A549 (cell line): ENCODE measurements around the gene WHRN. TPM values are rescaled to one million over a fixed set of nuclear protein-coding genes. Genes with fewer than 3 reads are reported as not detected.
A peak's percentile ranks its signal among the peaks of the same experiment; 100 is the strongest.

Experiments
- ATAC-seq, 2 experiments: fragments of 200-7000 bp in 1 of 2; fragments of >200 bp in 1 of 2; cut with Nextera tagmentation in 1 of 2; cut with Tn5 transposase in 1 of 2; 3 replicates each; pipeline versions ENCODE4 v1.8.0 to v1.9.1; 2018 to 2020; ENCODE audit warnings: mild to moderate bottlenecking in 1 of 2, moderate library complexity in 1 of 2
- CTCF ChIA-PET: fragments of 300-600 bp; sonication (Branson Sonifier 250); formaldehyde crosslinking; extraction: SDS; loops from one replicate; lab custom pipeline; 2021; ENCODE audit warnings: antibody characterized with exemption, inconsistent platforms; lab: Yijun Ruan, JAX
- POLR2A ChIA-PET: fragments of 350-600 bp; formaldehyde crosslinking; extraction: SDS; loops from one replicate; lab custom pipeline; 2021; ENCODE audit warnings: antibody characterized with exemption, inconsistent platforms; lab: Yijun Ruan, JAX
- DNase-seq, 2 experiments: peaks; one replicate each; pipeline versions ENCODE4 v3.0.0 to v3.0.0-alpha.2; 2011 to 2016; ENCODE audit warnings: low read depth in 1 of 2, low spot score in 1 of 2
- FAIRE-seq: peaks from 2 replicates; lab custom pipeline; 2011; peaks lifted over from hg19 to GRCh38; lab: Jason Lieb, UNC
- H3K27ac ChIP-seq, 2 experiments: fragments of >200 bp; sonication (Bioruptor Twin); formaldehyde crosslinking; 3 replicates each; pipeline ENCODE4 v1.5.1; 2016 to 2017
- H3K4me1 ChIP-seq: fragments of >200 bp; sonication (Bioruptor Twin); formaldehyde crosslinking; 3 replicates; pipeline ENCODE4 v1.6.1; 2016
- H3K4me2 ChIP-seq: fragments of >200 bp; sonication (Bioruptor Twin); formaldehyde crosslinking; 3 replicates; pipeline ENCODE4 v1.6.1; 2016
- H3K4me3 ChIP-seq: fragments of >200 bp; sonication (Bioruptor Twin); formaldehyde crosslinking; 3 replicates; pipeline ENCODE4 v1.5.1; 2016
- H3K9me3 ChIP-seq: fragments of >200 bp; sonication (Bioruptor Twin); formaldehyde crosslinking; 3 replicates; pipeline ENCODE4 v1.6.1; 2016
- BCL3 ChIP-seq: fragments of >200 bp; sonication (Bioruptor Twin); formaldehyde crosslinking; IDR thresholded peaks from 3 replicates; pipeline ENCODE4 v1.6.1; 2016
- CBX2 ChIP-seq: fragments of 200-600 bp; sonication (generic); IDR thresholded peaks from 2 replicates; pipeline ENCODE4 v1.6.1; 2016; ENCODE audit warnings: low read depth, mild to moderate bottlenecking, borderline replicate concordance
- CEBPB ChIP-seq, 2 experiments: fragments of >200 bp in 1 of 2; sonication (Bioruptor Twin) in 1 of 2; formaldehyde crosslinking in 1 of 2; IDR thresholded peaks; 2 replicates each; pipeline ENCODE4 v1.6.1; 2012 to 2016
- CHD4 ChIP-seq: fragments of 200-600 bp; sonication (generic); IDR thresholded peaks from 2 replicates; pipeline ENCODE4 v1.6.1; 2016; ENCODE audit warnings: antibody characterized with exemption, mild to moderate bottlenecking, borderline replicate concordance
- ESRRA ChIP-seq: fragments of 150-350 bp; IDR thresholded peaks from 2 replicates; pipeline ENCODE4 v1.6.1; 2014; ENCODE audit warnings: mild to moderate bottlenecking, low read length, borderline replicate concordance
- FOSB ChIP-seq: fragments of 250-450 bp; sonication (Bioruptor Pico); IDR thresholded peaks from 2 replicates; pipeline ENCODE4 v1.5.0; 2020; ENCODE audit warnings: mild to moderate bottlenecking, moderate library complexity
- FOSL2 ChIP-seq, 2 experiments: fragments of 450-650 bp in 1 of 2; fragments of >200 bp in 1 of 2; sonication (Bioruptor Twin) in 1 of 2; formaldehyde crosslinking; IDR thresholded peaks; 2 replicates each; pipeline versions ENCODE4 v1.5.0 to v1.6.1; 2016 to 2020; ENCODE audit warnings: mild to moderate bottlenecking in 1 of 2, moderate library complexity in 1 of 2
- FOXS1 ChIP-seq: fragments of 250-450 bp; sonication (Bioruptor Pico); IDR thresholded peaks from 2 replicates; pipeline ENCODE4 v1.5.0; 2020; ENCODE audit warnings: mild to moderate bottlenecking, moderate library complexity
- GATA3 ChIP-seq: IDR thresholded peaks from 2 replicates; pipeline ENCODE4 v1.6.1; 2012; ENCODE audit warnings: borderline replicate concordance
- KDM1A ChIP-seq: fragments of 200-600 bp; sonication (generic); IDR thresholded peaks from 2 replicates; pipeline ENCODE4 v1.6.1; 2016; ENCODE audit warnings: low read depth, mild to moderate bottlenecking
- MAX ChIP-seq: IDR thresholded peaks from 2 replicates; pipeline ENCODE4 v1.6.1; 2012
- NFE2L2 ChIP-seq: fragments of 150-350 bp; conservative IDR thresholded peaks from 2 replicates; pipeline ENCODE4 v1.6.1; 2014; ENCODE audit warnings: low read length
- NPAS2 ChIP-seq: fragments of 250-450 bp; sonication (Bioruptor Pico); IDR thresholded peaks from 2 replicates; pipeline ENCODE4 v1.8.0; 2022; ENCODE audit warnings: mild to moderate bottlenecking, moderate library complexity, borderline replicate concordance
- PHF8 ChIP-seq: fragments of 200-600 bp; sonication (generic); IDR thresholded peaks from 2 replicates; pipeline ENCODE4 v1.6.1; 2016; ENCODE audit warnings: low read depth, mild to moderate bottlenecking, antibody characterized with exemption, moderate library complexity, borderline replicate concordance
- RCOR1 ChIP-seq: fragments of 150-350 bp; IDR thresholded peaks from 2 replicates; pipeline ENCODE4 v1.6.1; 2014; ENCODE audit warnings: antibody characterized with exemption, low read length, low read depth
- REST ChIP-seq: fragments of 200-600 bp; sonication (generic); IDR thresholded peaks from 2 replicates; pipeline ENCODE4 v1.6.1; 2016; ENCODE audit warnings: antibody characterized with exemption, mild to moderate bottlenecking, moderate library complexity
- SMC3 ChIP-seq: fragments of >200 bp; sonication (Bioruptor Twin); formaldehyde crosslinking; IDR thresholded peaks from 3 replicates; pipeline ENCODE4 v1.6.1; 2018; ENCODE audit warnings: inconsistent platforms
- SREBF2 ChIP-seq: fragments of 450-650 bp; IDR thresholded peaks from 2 replicates; pipeline ENCODE4 v1.6.1; 2014; ENCODE audit warnings: mild to moderate bottlenecking, moderate library complexity
- TFCP2L1 ChIP-seq: fragments of 250-450 bp; sonication (Bioruptor Pico); IDR thresholded peaks from 2 replicates; pipeline ENCODE4 v1.5.0; 2021; ENCODE audit warnings: mild to moderate bottlenecking
- USF2 ChIP-seq: fragments of 450-650 bp; IDR thresholded peaks from 2 replicates; pipeline ENCODE4 v1.6.1; 2014; ENCODE audit warnings: antibody characterized with exemption
- ZFP36 ChIP-seq: fragments of 450-650 bp; IDR thresholded peaks from 2 replicates; pipeline ENCODE4 v1.6.1; 2014; ENCODE audit warnings: borderline replicate concordance; ENCODE audit not compliant: partially characterized antibody
- ZSCAN20 ChIP-seq: fragments of 250-450 bp; sonication (Bioruptor Pico); IDR thresholded peaks from 2 replicates; pipeline ENCODE4 v1.8.0; 2022; ENCODE audit warnings: mild to moderate bottlenecking, moderate library complexity
- WGBS: methylation state at CpG from one replicate; pipeline ENCODE4 v1.1.6; 2017; ENCODE audit errors: missing lambda C conversion rate; 5-methylcytosine and 5-hydroxymethylcytosine counted together
- polyA plus RNA-seq, 4 experiments: library from polyadenylated mRNA; depleted of rRNA in 3 of 4; stranded (reverse); fragments of >200 nt; fragmentation: RNase III in 1 of 4; extraction: RNeasy Plus Mini Kit Qiagen cat#74134 plus additional on column Dnase treatment in 1 of 4; gene quantifications; 2 replicates in 3 of 4; 3 replicates in 1 of 4; pipeline ENCODE4 v1.2.3, GENCODE V29; 2011 to 2017

Gene WHRN
- polyA plus RNA-seq, 2 of the 4 experiments (the other 2 are of a cell fraction): 1.2 to 3.2 TPM

GRCh38 chr9:114484854-114485443 is 20.3 kb downstream of the WHRN start:
- no peak for FAIRE-seq

GRCh38 chr9:114484215-114484853 is 20.9 kb downstream of the WHRN start:
- DNase-seq (no peak), ATAC-seq (no peak), FAIRE-seq (no peak)
- Histone ChIP-seq H3K4me3 (no peak overlapping the region), H3K4me2 (peak overlapping the region; percentile 16; the same call in 1 of the 3 replicates), H3K9me3 (no peaks in the 10 kb centered on the region), H3K27ac (no peak overlapping the region; a peak in 1 of 6 replicates), H3K4me1 (peaks cover 9% of the 10 kb centered on the region; the same call in 1 of the 3 replicates)
- 44% methylated on average over 9 of the region's 9 CpGs for WGBS
- ChIA-PET POLR2A (no interaction called here), CTCF (interaction anchor here (1.2 to 7.1 kb wide), 6 partner anchors 9 to 170 kb away, joined by 4 to 104 read pairs (median 46); partner anchors contain the start of gene WHRN)
- TF ChIP-seq REST (no peak), PHF8 (no peak), GATA3 (no peak), SREBF2 (no peak), NFE2L2 (no peak), FOSB (CRISPR knock-in tag) (no peak), KDM1A (no peak), USF2 (no peak), ZSCAN20 (CRISPR knock-in tag) (no peak), ZFP36 (no peak)

More at GRCh38 chr9:114484854-114485443, 20.3 kb downstream of the WHRN start:
- peak overlapping the region; percentile 16; the same call in 1 of the 3 replicates for H3K4me2 ChIP-seq
- TF ChIP-seq TFCP2L1 (no peak), CBX2 (no peak), BCL3 (no peak), ZFP36 (peak; percentile 46), SMC3 (no peak), CHD4 (no peak), FOSL2 (IDR thresholded peaks at IDR 0.05) (0 out of 2 replicates have a peak, but pooled peaks have one; percentile 18), FOSL2 (CRISPR knock-in tag; IDR thresholded peaks at IDR 0.05) (peak; percentile 73), CEBPB (IDR thresholded peaks at IDR 0.05) (no peak), RCOR1 (no peak), MAX (peak; percentile 37; the same call in 1 of the 2 replicates), PHF8 (no peak), ESRRA (no peak), FOXS1 (no peak), USF2 (no peak), NPAS2 (CRISPR knock-in tag) (no peak), SREBF2 (no peak)
- H3K4me1 ChIP-seq: peaks cover 9% of the 10 kb centered on the region; the same call in 1 of the 3 replicates
- POLR2A ChIA-PET: no interaction called here
- H3K27ac ChIP-seq: no peak overlapping the region; a peak in 1 of 6 replicates
- ATAC-seq: no peak
- CTCF ChIA-PET: interaction anchor here (0.6 to 7.1 kb wide), 10 partner anchors 9 to 530 kb away, joined by 3 to 104 read pairs (median 4); partner anchors contain the start of gene WHRN
- H3K4me3 ChIP-seq: no peak overlapping the region
- no peaks in the 10 kb centered on the region for H3K9me3 ChIP-seq
- 68% methylated on average over 8 of the region's 8 CpGs for WGBS
- DNase-seq: peak in 1 of 2 experiments; percentile 18
